GM23338 (cell line): ENCODE data around the gene FCRLA.

Experiments used
- CREB1 ChIP-seq: fragments of 250-450 bp; sonication (Bioruptor Pico); IDR thresholded peaks from 2 replicates; pipeline ENCODE4 v1.5.0; 2020; ENCODE audit warnings: low read depth, mild to moderate bottlenecking, moderate library complexity
- CTCF ChIP-seq, 2 experiments: fragments of 200-600 bp in 1 of 2; sonication (generic) in 1 of 2; conservative IDR thresholded peaks; 2 replicates each; pipeline versions ENCODE4 v1.5.1 to v1.6.1; 2016 to 2017; ENCODE audit warnings: antibody characterized with exemption in 2 of 2, low read depth in 2 of 2, mild to moderate bottlenecking in 2 of 2, moderate library complexity in 1 of 2
- EZH2 ChIP-seq: fragments of 200-600 bp; sonication (generic); IDR thresholded peaks from one replicate; pipeline ENCODE4 v1.8.0; 2017; ENCODE audit warnings: antibody characterized with exemption, mild to moderate bottlenecking, low read depth; ENCODE audit not compliant: unreplicated experiment
- EZH2phosphoT487 ChIP-seq: fragments of 200-600 bp; sonication (generic); IDR thresholded peaks from one replicate; pipeline ENCODE4 v1.8.1; 2018; ENCODE audit warnings: antibody characterized with exemption; ENCODE audit not compliant: unreplicated experiment
- JUNB ChIP-seq: IDR thresholded peaks from one replicate; pipeline ENCODE4 v1.6.1; 2016; ENCODE audit warnings: antibody characterized with exemption; ENCODE audit not compliant: unreplicated experiment
- POLR2AphosphoS5 ChIP-seq: IDR thresholded peaks from 2 replicates; pipeline ENCODE4 v1.6.1; 2016; ENCODE audit warnings: antibody characterized with exemption, low read depth
- ZNF114 ChIP-seq: fragments of 250-450 bp; sonication (Bioruptor Pico); IDR thresholded peaks from 2 replicates; pipeline ENCODE4 v1.5.0; 2020; ENCODE audit warnings: mild to moderate bottlenecking, moderate library complexity
- ZNF331 ChIP-seq: fragments of 250-450 bp; sonication (Bioruptor Pico); IDR thresholded peaks from 2 replicates; pipeline ENCODE4 v1.5.0; 2020; ENCODE audit warnings: low read depth, mild to moderate bottlenecking, moderate library complexity
- TF ChIP-seq, protein P1 (sequence below): IDR thresholded peaks from 2 replicates; pipeline ENCODE4 v1.6.1; 2016; ENCODE audit warnings: antibody characterized with exemption
- TF ChIP-seq, protein P2 (sequence below): IDR thresholded peaks from one replicate; pipeline ENCODE4 v1.6.1; 2018; ENCODE audit warnings: antibody characterized with exemption; ENCODE audit not compliant: unreplicated experiment

DNA sequence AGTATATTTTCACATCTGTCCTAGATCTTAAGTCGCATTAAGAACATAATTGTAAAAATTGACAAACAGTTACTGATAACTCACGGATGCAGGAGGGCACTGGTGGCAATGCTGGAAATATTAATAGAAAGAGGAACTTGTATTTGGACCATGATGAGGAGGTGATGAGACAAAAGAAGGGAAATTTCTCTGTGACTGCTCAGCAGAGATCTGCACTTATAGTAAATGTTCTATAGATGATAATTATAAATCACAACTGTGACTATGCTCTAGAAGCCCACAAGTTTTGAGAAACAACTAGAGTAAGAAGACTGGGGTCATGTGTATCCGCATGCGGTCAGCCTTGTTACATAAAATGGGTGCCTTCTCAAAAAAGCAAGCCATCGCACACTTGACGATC lies 33.9 kb downstream of the FCRLA start:
- TF ChIP-seq CTCF (conservative IDR thresholded peaks at IDR 0.05; ENCODE audit: low read depth in 2 of 2) = no peak
- TF ChIP-seq POLR2AphosphoS5 = no peak
- no peak for TF ChIP-seq CREB1 (CRISPR knock-in tag)
- TF ChIP-seq, protein P1, sequence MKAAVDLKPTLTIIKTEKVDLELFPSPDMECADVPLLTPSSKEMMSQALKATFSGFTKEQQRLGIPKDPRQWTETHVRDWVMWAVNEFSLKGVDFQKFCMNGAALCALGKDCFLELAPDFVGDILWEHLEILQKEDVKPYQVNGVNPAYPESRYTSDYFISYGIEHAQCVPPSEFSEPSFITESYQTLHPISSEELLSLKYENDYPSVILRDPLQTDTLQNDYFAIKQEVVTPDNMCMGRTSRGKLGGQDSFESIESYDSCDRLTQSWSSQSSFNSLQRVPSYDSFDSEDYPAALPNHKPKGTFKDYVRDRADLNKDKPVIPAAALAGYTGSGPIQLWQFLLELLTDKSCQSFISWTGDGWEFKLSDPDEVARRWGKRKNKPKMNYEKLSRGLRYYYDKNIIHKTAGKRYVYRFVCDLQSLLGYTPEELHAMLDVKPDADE = no peak
- TF ChIP-seq, protein P2, sequence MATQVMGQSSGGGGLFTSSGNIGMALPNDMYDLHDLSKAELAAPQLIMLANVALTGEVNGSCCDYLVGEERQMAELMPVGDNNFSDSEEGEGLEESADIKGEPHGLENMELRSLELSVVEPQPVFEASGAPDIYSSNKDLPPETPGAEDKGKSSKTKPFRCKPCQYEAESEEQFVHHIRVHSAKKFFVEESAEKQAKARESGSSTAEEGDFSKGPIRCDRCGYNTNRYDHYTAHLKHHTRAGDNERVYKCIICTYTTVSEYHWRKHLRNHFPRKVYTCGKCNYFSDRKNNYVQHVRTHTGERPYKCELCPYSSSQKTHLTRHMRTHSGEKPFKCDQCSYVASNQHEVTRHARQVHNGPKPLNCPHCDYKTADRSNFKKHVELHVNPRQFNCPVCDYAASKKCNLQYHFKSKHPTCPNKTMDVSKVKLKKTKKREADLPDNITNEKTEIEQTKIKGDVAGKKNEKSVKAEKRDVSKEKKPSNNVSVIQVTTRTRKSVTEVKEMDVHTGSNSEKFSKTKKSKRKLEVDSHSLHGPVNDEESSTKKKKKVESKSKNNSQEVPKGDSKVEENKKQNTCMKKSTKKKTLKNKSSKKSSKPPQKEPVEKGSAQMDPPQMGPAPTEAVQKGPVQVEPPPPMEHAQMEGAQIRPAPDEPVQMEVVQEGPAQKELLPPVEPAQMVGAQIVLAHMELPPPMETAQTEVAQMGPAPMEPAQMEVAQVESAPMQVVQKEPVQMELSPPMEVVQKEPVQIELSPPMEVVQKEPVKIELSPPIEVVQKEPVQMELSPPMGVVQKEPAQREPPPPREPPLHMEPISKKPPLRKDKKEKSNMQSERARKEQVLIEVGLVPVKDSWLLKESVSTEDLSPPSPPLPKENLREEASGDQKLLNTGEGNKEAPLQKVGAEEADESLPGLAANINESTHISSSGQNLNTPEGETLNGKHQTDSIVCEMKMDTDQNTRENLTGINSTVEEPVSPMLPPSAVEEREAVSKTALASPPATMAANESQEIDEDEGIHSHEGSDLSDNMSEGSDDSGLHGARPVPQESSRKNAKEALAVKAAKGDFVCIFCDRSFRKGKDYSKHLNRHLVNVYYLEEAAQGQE = no peak
- no peak for TF ChIP-seq EZH2phosphoT487
- TF ChIP-seq ZNF331 (CRISPR knock-in tag) = no peak
- no peak for TF ChIP-seq JUNB
- TF ChIP-seq EZH2 = no peak
- TF ChIP-seq ZNF114 (CRISPR knock-in tag) = no peak
